ENCODE data around the gene MAMDC2. TPM values are rescaled to one million over a fixed set of nuclear protein-coding genes. Genes with fewer than 3 reads are reported as not detected.

MAMDC2 gene
- polyA plus RNA-seq, 1 experiment, result 28.0 TPM

DNA sequence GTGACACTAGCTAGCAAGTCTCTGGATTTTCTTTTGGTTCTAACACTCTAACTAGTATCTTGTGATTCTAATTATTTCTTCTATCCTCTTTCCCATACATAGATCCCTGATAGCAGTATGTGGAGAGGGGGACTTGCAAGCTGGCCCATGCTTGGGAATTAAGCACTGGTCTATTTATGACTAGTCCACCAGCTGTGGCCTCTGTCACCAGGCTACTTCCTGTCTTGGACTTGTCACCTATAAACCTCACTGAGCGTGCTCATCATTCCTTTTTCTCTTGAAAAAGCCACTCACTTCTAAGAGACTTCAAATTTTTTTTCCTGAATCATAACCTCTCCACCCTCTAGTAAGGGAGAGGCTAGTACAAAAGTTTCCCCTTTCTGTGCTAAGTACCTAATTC is 32.3 kb upstream of the MAMDC2 start:
- Histone ChIP-seq H3K36me3 (ENCODE audit: control insufficient read depth, insufficient read depth, low read length) (no peaks in the 10 kb centered on the region), H3K4me3 (ENCODE audit: low read depth, low read length) (no peak overlapping the region), H3K27me3 (ENCODE audit: control insufficient read depth, insufficient read depth, low read length) (no peaks in the 10 kb centered on the region)
- no peak for DNase-seq (ENCODE audit: low read depth)
- ChIA-PET POLR2A (no interaction called here), CTCF (interaction anchor here (1.0 kb wide), 1 partner anchor 32 kb away, joined by 3 read pairs; no protein-coding TSS in a partner anchor)
- TF ChIP-seq, protein P1, sequence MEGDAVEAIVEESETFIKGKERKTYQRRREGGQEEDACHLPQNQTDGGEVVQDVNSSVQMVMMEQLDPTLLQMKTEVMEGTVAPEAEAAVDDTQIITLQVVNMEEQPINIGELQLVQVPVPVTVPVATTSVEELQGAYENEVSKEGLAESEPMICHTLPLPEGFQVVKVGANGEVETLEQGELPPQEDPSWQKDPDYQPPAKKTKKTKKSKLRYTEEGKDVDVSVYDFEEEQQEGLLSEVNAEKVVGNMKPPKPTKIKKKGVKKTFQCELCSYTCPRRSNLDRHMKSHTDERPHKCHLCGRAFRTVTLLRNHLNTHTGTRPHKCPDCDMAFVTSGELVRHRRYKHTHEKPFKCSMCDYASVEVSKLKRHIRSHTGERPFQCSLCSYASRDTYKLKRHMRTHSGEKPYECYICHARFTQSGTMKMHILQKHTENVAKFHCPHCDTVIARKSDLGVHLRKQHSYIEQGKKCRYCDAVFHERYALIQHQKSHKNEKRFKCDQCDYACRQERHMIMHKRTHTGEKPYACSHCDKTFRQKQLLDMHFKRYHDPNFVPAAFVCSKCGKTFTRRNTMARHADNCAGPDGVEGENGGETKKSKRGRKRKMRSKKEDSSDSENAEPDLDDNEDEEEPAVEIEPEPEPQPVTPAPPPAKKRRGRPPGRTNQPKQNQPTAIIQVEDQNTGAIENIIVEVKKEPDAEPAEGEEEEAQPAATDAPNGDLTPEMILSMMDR (IDR thresholded peaks at IDR 0.05; ENCODE audit: insufficient read depth, low read depth, low read length), result no peak

GRCh38 chr9:70012569-70012968 is 31.1 kb upstream of the MAMDC2 start:
- TF ChIP-seq, protein P1 (IDR thresholded peaks at IDR 0.05; ENCODE audit: insufficient read depth, low read depth, low read length), result no peak
- no peak for DNase-seq (ENCODE audit: low read depth)
- Histone ChIP-seq H3K36me3 (ENCODE audit: control insufficient read depth, insufficient read depth, low read length) (no peaks in the 10 kb centered on the region), H3K27me3 (ENCODE audit: control insufficient read depth, insufficient read depth, low read length) (no peaks in the 10 kb centered on the region), H3K4me3 (ENCODE audit: low read depth, low read length) (no peak overlapping the region)
- ChIA-PET POLR2A (no interaction called here), CTCF (no interaction called here)

- ChIA-PET POLR2A (no interaction called here), CTCF (interaction anchor here (1.0 to 2.7 kb wide), 4 partner anchors 30 to 100 kb away, joined by 4 to 9 read pairs (median 4); partner anchors contain the start of gene MAMDC2)
- peak; percentile 28 for DNase-seq (ENCODE audit: low read depth)
- H3K27me3 ChIP-seq (ENCODE audit: control insufficient read depth, insufficient read depth, low read length), result no peaks in the 10 kb centered on the region
- no peak overlapping the region for H3K4me3 ChIP-seq (ENCODE audit: low read depth, low read length)
- TF ChIP-seq, protein P1 (IDR thresholded peaks at IDR 0.05; ENCODE audit: insufficient read depth, low read depth, low read length), result no peak
- H3K36me3 ChIP-seq (ENCODE audit: control insufficient read depth, insufficient read depth, low read length), result no peaks in the 10 kb centered on the region
These were observed 30.0 kb upstream of the MAMDC2 start for GRCh38 chr9:70013598-70014196.

DNA sequence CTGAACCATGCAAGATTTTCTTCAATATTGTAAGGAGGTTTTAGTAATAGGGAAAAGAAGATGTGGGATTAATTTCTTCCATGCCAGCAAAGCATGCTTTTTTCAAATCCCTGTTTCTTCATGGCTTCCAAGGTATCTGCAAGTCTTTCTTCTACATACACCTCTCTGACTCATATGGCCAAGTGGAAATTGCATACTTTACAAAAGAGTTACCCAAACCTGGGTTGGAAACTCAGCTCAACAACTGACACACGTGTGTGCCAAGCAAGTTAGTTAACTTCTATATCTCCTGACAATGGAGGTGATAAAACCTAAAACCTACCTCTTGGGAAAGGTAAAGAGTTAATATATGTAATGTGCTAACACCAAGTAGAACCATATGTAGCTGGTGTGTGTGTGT is 28.5 kb upstream of the MAMDC2 start:
- H3K4me3 ChIP-seq (ENCODE audit: low read depth, low read length), result no peak overlapping the region
- ChIA-PET CTCF (interaction anchor here (2.7 kb wide), 1 partner anchor 98 kb away, joined by 9 read pairs; no protein-coding TSS in a partner anchor), POLR2A (no interaction called here)
- H3K36me3 ChIP-seq (ENCODE audit: control insufficient read depth, insufficient read depth, low read length), result no peaks in the 10 kb centered on the region
- H3K27me3 ChIP-seq (ENCODE audit: control insufficient read depth, insufficient read depth, low read length), result no peaks in the 10 kb centered on the region
- TF ChIP-seq, protein P1 (IDR thresholded peaks at IDR 0.05; ENCODE audit: insufficient read depth, low read depth, low read length), result no peak
- DNase-seq (ENCODE audit: low read depth), result no peak

- Histone ChIP-seq H3K4me3 (ENCODE audit: low read depth, low read length) (no peak overlapping the region), H3K27me3 (ENCODE audit: control insufficient read depth, insufficient read depth, low read length) (no peaks in the 10 kb centered on the region), H3K36me3 (ENCODE audit: control insufficient read depth, insufficient read depth, low read length) (no peaks in the 10 kb centered on the region)
- TF ChIP-seq, protein P1 (IDR thresholded peaks at IDR 0.05; ENCODE audit: insufficient read depth, low read depth, low read length), result no peak
- DNase-seq (ENCODE audit: low read depth), result no peak
- ChIA-PET CTCF (no interaction called here), POLR2A (interaction anchor here (0.6 kb wide), 1 partner anchor 399 kb away, joined by 3 read pairs; no protein-coding TSS in a partner anchor)
These were observed 23.4 kb upstream of the MAMDC2 start for GRCh38 chr9:70020217-70020616.

All from BJ (cell line).